Measurements from ENCODE around the gene EXOC3L1. TPM values are rescaled to one million over a fixed set of nuclear protein-coding genes. Genes with fewer than 3 reads are reported as not detected.

The EXOC3L1 gene
- total RNA-seq, 1 experiment from 2014 or later = 0.61 TPM

DNA sequence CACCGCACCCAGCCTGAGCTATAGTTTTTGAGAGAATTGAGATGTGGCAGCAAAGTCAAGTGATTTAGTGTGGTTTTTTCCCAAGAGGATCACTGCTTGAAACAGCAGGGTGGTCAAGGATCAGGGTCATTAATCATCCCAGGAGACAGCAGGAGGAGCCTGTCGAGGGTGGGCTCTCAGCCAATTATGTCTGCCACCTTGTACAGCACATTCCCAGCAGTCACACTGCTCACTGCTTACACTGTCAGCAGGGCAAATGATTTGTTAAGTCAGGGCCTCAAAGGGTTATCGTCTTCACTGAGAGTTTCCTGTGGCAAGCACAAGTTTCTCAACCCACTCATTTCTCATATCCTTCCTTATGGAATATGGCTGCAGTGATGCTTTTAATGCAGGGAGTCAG is 52.3 kb downstream of the EXOC3L1 start:
- Histone ChIP-seq H3K4me3 (ENCODE audit: low read depth, low read length) (no peak overlapping the region), H3K27me3 (replicated peaks; ENCODE audit: control insufficient read depth, insufficient read depth, low read length) (no peaks in the 10 kb centered on the region), H3K36me3 (ENCODE audit: control insufficient read depth, insufficient read depth, low read length) (peaks cover 4% of the 10 kb centered on the region), H3K9me3 (no peaks in the 10 kb centered on the region), H3K4me1 (no peaks in the 10 kb centered on the region)
- no peak for DNase-seq
- BruUV-seq (replicated peaks) = no TSS peak
- H3K4me3 Mint-ChIP-seq (ENCODE audit: unreplicated experiment) = no peak overlapping the region
- no peak overlapping the region for H3K27ac Mint-ChIP-seq (ENCODE audit: unreplicated experiment)
- no peaks in the 10 kb centered on the region for H3K4me1 Mint-ChIP-seq (ENCODE audit: low read depth, unreplicated experiment)
- H3K27me3 Mint-ChIP-seq (ENCODE audit: insufficient read depth, unreplicated experiment) = no peaks in the 10 kb centered on the region
- ChIA-PET POLR2A (no interaction called here), CTCF (interaction anchor here (0.6 kb wide), 1 partner anchor 109 kb away, joined by 4 read pairs; no protein-coding TSS in a partner anchor)
- intact Hi-C loops (cut with micrococcal nuclease; ENCODE audit: unreplicated experiment) = no loop called here
- H3K9me3 Mint-ChIP-seq (ENCODE audit: unreplicated experiment) = no peaks in the 10 kb centered on the region
- peaks cover 93% of the 10 kb centered on the region for H3K36me3 Mint-ChIP-seq (ENCODE audit: insufficient read depth, unreplicated experiment)
- TF ChIP-seq, protein P1, sequence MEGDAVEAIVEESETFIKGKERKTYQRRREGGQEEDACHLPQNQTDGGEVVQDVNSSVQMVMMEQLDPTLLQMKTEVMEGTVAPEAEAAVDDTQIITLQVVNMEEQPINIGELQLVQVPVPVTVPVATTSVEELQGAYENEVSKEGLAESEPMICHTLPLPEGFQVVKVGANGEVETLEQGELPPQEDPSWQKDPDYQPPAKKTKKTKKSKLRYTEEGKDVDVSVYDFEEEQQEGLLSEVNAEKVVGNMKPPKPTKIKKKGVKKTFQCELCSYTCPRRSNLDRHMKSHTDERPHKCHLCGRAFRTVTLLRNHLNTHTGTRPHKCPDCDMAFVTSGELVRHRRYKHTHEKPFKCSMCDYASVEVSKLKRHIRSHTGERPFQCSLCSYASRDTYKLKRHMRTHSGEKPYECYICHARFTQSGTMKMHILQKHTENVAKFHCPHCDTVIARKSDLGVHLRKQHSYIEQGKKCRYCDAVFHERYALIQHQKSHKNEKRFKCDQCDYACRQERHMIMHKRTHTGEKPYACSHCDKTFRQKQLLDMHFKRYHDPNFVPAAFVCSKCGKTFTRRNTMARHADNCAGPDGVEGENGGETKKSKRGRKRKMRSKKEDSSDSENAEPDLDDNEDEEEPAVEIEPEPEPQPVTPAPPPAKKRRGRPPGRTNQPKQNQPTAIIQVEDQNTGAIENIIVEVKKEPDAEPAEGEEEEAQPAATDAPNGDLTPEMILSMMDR (IDR thresholded peaks at IDR 0.05; ENCODE audit: insufficient read depth in 1 of 2, low read depth in 1 of 2, low read length in 1 of 2, severe bottlenecking in 1 of 2, unreplicated experiment in 1 of 2) = no peak

Small RNA genes within 50 kb of the gene (microRNA-seq; reads per million reads assigned to microRNA genes)
- 9.1 reads per million, percentile 47 among the genes with 10 or more reads in this experiment for gene MIR328

Other genes starting within 250 kb of the EXOC3L1 start
- gene CES3, start 228.9 kb downstream of the EXOC3L1 start, total RNA-seq (2022) = 0.79 and 0.95 TPM in 2 replicates
- not detected in 2 replicates for gene CES4A, start 201.5 kb downstream of the EXOC3L1 start, total RNA-seq (2022)
- 102 and 108 TPM in 2 replicates for gene CBFB, start 161.0 kb downstream of the EXOC3L1 start, total RNA-seq (2022)
- 34.4 and 38.5 TPM in 2 replicates for gene PHAF1, start 80.2 kb downstream of the EXOC3L1 start, total RNA-seq (2022)
- gene B3GNT9, start 39.1 kb downstream of the EXOC3L1 start, total RNA-seq (2022) = 11.6 and 11.7 TPM in 2 replicates
- 16.8 and 18.3 TPM in 2 replicates for gene TRADD, start 30.2 kb downstream of the EXOC3L1 start, total RNA-seq (2022)
- 27.6 and 31.5 TPM in 2 replicates for gene FBXL8, start 30.2 kb downstream of the EXOC3L1 start, total RNA-seq (2022)
- gene HSF4, start 25.4 kb downstream of the EXOC3L1 start, total RNA-seq (2022) = 39.4 and 52.0 TPM in 2 replicates
- 17.4 and 22.4 TPM in 2 replicates for gene NOL3, start 19.6 kb downstream of the EXOC3L1 start, total RNA-seq (2022)
- gene MATCAP1, start 6.2 kb downstream of the EXOC3L1 start, total RNA-seq (2022) = 22.2 and 28.6 TPM in 2 replicates
- gene E2F4, start 2.0 kb upstream of the EXOC3L1 start, total RNA-seq (2022) = 113 and 115 TPM in 2 replicates
- gene ELMO3, start 9.0 kb upstream of the EXOC3L1 start, total RNA-seq (2022) = 27.8 and 28.7 TPM in 2 replicates
- 63.8 and 69.7 TPM in 2 replicates for gene TMEM208, start 37.0 kb upstream of the EXOC3L1 start, total RNA-seq (2022)
- 59.1 and 69.0 TPM in 2 replicates for gene FHOD1, start 57.3 kb upstream of the EXOC3L1 start, total RNA-seq (2022)
- gene SLC9A5, start 58.8 kb upstream of the EXOC3L1 start, total RNA-seq (2022) = 2.3 and 2.4 TPM in 2 replicates
- 91.0 and 96.4 TPM in 2 replicates for gene PLEKHG4, start 89.4 kb upstream of the EXOC3L1 start, total RNA-seq (2022)
- gene KCTD19, start 136.6 kb upstream of the EXOC3L1 start, total RNA-seq (2022) = not detected in 2 replicates
- 0.79 TPM in 1 of 2 replicates, not detected in the other for gene LRRC36, start 136.7 kb upstream of the EXOC3L1 start, total RNA-seq (2022)
- 0.39 and 0.56 TPM in 2 replicates for gene TPPP3, start 203.4 kb upstream of the EXOC3L1 start, total RNA-seq (2022)
- gene ZDHHC1, start 226.3 kb upstream of the EXOC3L1 start, total RNA-seq (2022) = 1.0 and 1.3 TPM in 2 replicates
- gene HSD11B2, start 241.0 kb upstream of the EXOC3L1 start, total RNA-seq (2022) = 11.3 and 12.3 TPM in 2 replicates

Measured in Caco-2 (cell line).